ENCODE measurements around the gene OPCML.

The OPCML gene

DNA sequence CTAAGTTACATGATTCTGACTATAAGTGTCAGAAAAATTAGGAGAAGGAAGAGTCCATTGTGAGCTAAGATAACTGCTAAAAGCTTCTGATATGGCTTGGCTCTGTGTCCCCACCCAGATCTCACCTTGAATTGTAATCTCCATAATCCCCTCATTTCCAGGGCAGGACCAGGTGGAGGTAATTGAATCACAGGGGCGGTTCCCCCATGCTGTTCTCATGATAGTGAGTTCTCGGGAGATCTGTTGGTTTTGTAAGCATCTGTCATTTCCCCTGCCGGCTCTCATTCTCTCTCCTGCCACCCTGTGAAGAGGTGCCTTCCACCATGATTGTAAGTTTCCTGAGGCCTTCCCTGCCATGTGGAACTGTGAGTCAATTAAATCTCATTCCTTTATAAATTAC is 230.2 kb downstream of the OPCML start:
- no peak for DNase-seq (ENCODE audit: low read depth, low spot score)

DNA sequence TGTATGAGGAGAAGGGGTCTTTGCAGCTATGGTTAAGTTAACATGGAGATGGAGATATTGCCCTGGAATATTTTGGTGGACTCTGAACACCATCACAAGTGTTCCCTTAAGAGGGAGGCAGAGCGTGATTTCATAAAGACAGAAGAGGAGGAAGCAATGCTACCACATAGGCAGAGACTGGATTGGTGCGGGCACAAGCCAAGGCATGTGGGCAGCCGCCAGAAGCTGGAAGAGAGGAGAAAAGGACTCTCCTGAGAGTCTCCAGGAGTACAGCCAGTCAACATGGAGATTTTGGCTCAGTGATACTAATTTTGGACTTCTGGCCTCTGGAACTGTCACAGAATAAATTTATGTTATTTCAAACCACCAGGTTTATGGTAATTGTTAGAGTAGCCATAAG is 231.6 kb downstream of the OPCML start:
- no peak for DNase-seq (ENCODE audit: low read depth, low spot score)

DNA sequence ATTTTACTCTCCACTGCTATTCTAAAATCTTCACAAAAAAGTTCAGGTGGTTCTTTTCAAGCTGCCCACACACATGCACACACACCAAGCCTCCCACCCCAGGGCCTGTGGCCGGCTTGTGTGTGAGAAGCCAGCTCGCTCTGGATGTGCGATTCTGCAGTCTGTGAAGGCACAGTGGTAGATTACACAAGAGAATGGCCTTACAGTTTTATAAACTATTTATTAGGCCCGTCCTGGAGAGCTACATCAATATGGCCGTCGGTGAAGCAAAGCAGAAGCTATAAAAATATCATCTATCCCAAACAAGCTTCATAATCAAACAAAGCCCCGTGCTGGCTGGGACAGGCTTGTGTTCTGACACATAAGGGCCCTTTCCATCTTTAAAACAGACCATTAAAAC is 240.5 kb downstream of the OPCML start:
- DNase-seq (ENCODE audit: low read depth, low spot score) = no peak

DNA sequence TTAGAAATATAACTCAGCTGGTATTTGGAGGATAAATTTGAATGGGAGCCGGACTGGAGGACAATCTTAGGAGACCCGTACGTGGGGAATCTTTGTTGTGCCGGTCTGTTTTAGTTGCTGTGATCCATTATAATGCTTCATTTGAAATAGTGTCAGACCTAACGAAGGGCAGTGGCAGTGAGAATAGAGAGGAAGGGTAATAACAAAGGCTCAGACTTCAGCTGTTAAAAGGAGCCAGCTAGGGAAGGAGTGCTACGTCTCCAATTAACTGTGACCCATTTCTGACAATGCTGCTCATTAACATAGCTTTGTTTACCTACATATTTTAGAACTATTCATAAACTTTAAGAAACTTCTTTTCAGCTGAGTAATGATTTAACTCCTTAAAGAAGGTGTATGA is 246.9 kb downstream of the OPCML start:
- DNase-seq (ENCODE audit: low read depth, low spot score) = no peak

DNA sequence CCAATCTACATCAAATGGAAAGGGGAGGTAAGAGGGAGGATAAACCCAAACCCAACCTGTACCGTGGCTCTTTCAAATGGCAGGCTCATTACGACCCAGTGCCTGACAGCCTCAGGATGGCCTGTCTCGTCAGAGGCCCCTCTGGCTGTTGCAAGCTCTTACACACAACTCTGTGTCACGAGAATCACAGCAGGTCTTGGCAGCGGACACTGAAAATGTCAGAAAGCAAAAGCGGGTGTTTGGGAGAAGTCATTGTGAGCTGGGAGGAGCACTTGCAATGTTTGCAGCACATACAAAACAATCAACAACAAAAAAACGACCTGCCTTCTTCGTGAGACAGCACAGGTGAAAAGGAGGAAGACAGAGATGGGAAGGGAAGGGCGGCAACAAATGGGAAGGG is 248.1 kb downstream of the OPCML start:
- DNase-seq (ENCODE audit: low read depth, low spot score) = no peak

DNA sequence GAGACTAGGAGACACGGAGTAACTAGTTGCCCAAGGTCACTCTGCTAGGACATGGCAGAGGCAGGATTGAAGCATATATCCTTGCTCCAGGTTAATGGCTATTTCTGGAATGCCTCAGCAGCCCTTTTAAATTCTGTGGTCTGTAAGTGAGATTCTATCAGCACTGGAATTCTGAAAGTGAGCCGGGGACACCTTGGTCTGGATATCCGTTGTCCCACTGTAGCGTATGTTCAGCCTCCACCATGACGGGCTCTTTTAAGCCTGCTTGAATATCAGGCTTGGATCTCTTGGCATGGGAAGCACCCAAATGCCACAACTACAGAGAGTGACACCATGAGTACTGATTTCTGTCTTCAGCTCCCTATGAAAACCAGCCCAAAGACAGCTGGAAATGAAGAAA is 254.4 kb downstream of the OPCML start:
- DNase-seq (ENCODE audit: low read depth, low spot score) = no peak

DNA sequence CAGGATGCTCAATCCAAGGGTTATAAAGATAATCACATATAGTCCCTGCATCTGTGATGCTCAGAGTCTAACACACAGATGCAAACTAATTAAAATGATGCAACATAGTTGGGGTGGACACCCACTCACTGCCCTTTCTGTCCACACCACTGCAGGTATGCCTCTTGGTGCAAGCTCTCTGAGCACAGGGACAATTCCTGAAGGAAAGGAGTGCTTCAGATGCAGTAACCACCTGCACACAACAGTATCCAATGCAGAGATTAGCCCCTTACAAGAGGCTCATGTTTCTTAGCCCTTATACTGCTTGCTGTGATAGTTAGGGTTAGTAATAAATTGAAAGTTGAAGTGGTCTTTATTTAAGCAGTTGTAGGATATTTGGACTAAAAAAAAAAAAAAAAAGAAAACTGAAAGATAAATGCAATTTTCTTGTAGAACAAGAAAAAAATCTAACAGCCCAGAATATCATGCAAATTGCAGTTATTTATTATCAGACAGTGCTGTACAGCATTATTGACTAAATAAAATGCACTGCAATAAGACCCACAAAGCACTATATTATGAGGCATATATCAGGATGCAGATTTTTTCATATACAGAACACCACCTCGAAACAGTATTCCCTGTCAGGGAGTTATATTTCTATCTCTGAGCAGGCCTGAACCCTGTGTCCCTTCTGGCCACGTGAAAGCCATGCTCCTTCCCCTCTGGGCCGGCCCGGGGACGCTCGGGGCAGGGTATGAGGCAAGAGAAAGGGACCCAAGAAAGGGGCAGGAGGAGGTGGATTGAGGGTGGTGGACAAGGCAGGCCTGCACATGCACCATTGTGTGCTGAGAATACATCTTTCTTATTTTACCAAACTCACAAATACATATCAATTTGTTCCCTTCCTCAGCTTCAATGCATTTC is 260.2 kb downstream of the OPCML start:
- DNase-seq (ENCODE audit: low read depth, low spot score) = no peak

DNA sequence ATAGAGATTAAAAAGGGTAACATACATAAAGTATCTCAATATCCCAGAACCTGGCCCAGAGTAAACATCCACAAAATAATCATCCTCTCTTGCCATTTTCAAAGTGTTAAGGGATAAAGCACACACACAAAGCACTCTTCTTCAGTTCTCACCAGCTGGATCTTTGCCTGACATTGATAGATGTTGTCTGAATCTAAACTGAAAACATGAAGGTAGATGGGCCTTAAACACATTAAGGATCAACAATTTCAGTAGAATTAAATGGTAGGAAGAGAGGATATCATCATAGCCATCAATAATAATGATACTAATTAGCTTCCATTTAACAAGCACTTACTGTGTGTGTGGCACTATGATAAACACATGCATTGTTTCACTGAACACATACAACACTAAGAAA is 261.1 kb downstream of the OPCML start:
- DNase-seq (ENCODE audit: low read depth, low spot score) = no peak

DNA sequence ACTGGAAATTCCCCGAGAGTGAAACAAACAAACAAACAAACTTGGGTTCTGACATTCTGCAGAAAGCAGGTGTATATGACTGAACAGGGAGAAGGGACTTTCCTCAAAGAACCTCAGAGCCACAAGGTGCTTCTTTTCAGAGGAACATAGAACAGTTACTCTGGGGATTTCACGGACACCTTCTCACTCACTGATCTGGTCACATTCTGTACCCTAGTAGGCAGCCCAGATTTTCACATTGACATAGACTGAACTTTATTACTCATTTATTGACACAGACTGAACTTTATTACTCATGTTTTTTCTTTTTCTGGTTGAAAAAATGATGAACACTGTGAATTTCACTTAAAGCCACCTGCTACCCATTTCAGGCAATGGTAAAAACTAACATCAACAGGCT is 263.0 kb downstream of the OPCML start:
- DNase-seq (ENCODE audit: low read depth, low spot score) = no peak

DNA sequence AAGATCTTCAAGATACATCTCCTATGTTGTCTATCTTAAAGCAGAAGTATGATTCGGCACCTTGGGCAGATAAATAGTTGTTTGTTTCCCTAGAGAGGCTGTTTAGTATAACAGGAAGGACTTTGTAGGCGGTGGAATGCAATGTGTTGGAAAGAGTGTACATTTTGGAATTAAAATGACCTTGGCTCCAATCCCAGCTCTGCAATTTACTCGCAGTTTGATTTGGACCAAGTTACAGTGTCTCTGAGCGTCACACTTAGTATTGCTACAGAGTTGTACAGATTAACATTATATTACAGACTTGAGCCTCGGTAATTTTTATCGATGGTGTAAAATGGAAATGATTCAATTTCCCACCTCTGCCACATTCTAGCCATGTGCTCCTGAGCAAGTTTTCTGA is 265.3 kb downstream of the OPCML start:
- no peak for DNase-seq (ENCODE audit: low read depth, low spot score)

DNA sequence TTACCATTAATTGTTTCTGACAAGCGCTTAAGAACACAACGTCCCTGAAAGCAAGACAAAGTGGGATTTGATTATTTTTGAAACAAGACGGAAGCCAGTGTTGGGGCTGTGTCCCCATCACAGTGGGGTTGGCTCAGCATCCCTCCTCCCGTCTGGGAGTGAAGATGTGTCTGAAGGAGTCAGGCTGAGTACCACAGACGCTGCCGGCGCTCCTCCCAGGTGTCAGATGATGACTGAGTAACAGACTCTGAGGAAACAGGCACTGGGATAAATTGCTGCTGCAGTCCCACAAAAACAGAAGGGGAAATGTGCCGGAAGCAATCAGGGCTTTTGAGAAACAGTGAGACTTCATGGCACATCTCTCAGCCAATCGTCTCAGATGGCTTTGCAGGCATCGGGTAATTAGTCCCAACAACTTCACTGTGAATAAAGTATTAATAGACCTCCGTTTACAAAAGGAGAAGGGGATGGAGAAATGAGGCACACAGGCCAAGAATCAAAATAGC is 266.7 kb downstream of the OPCML start:
- DNase-seq (ENCODE audit: low read depth, low spot score) = no peak

DNA sequence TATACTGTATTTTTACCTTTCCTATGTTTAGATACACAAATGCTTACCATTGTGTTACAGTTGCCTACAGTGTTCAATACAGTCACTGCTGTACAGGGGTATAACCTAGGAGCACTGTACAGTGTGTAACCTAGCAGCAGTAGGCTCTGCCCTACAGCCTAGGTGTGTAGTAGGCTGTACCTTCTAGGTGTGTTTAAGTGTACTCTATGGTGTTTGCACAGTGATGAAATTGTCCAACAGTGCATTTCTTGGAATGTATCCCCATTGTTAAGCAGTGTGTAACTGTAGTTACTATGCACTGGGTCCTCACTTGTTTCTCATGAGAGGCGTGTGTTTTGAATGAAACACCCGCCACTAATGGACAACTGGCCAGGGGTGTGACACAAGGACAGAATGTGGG is 269.0 kb downstream of the OPCML start:
- no peak for DNase-seq (ENCODE audit: low read depth, low spot score)

DNA sequence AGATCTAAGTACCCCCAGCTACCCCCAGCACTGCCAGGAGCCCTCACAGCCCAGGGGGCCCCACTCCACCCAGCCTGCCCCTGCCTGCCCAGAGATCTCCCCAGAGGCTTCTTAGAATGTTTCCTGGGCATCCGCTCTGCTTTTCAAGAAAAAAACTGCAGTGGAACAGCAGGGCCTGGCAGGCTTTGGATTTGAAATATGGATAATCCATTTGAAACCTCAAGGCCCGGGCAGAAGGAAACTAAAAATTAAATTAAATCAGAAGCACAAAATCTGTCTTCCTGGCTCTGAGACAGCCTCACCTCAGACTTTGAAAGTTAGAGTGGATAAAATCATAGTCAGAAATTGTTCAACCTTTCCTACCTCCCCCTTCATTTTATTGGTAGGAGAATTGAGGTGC is 273.6 kb downstream of the OPCML start:
- no peak for DNase-seq (ENCODE audit: low read depth, low spot score)

DNA sequence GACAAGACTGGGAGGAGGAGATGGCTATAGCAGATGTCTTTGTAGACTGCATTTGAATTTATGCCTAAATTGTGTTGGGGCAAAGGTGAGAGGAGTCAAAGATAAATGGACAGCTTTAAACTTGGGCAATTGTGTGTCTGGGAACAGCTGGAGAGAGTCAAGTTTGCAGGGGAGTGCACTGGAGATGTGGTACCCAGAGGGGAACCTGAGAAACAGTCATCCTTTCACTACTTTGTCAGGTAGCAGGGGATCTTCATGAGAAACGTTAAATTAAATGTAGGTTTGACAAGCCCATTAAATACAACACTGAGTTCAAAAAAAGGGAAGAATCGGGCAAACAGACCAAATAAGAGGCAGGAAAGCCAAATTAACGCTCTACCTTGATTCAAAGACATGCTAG is 277.7 kb downstream of the OPCML start:
- no peak for DNase-seq (ENCODE audit: low read depth, low spot score)

DNA sequence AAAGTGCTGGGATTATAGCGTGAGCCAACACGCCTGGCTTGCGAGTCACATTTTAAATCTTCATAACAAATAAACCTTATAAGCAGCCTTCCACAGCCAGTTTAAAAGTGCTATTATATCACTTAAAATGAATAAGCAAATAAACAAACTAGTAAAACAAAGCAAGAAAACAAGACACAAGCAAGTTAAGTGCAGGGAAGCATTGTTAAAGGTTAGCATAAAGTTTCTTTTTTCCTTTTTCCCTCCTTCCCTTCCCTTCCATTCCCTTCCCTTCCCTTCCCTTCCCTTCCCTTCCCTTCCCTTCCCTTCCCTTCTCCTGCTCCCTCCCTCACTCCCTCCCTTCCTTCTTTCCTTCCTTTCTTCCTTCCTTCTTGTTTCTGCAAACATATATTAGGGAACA is 278.7 kb downstream of the OPCML start:
- DNase-seq (ENCODE audit: low read depth, low spot score) = no peak

DNA sequence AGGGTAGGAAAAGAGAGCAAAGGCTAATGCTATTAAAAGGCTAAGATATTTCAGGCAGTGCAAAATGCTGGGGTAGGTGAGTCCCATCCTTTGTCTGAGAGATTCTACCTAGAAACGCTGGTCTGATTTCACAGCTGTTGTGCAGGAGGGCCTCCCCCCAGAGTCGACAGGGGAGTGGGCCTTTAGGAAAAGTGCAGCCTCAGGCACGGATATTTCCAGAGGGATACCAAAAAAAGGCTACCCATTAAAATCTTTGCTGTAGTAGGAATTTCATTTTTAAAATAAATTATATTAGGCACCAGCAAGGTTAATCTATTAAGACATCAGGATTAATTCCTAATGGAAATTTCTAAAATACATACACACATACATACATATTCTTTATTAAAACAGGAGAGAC is 280.5 kb downstream of the OPCML start:
- no peak for DNase-seq (ENCODE audit: low read depth, low spot score)

DNA sequence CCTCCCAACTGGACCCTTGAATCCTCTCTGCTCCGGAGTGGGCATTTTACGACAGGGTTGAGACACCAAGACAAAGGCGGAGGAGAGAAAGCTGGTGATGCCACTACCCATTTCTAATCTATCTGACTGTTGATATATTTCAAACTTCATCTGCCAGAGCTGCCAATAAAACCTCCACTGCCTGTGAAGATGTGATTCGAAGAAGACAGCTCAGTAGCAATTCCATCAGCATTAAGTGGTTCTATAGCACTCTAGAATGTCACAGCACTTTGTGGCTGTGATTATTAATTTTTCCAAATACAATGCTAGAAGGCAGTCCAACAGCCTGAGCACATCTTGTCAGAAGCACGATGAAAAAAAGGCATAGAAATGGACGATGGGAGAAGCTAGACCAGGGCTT is 282.8 kb downstream of the OPCML start:
- no peak for DNase-seq (ENCODE audit: low read depth, low spot score)

DNA sequence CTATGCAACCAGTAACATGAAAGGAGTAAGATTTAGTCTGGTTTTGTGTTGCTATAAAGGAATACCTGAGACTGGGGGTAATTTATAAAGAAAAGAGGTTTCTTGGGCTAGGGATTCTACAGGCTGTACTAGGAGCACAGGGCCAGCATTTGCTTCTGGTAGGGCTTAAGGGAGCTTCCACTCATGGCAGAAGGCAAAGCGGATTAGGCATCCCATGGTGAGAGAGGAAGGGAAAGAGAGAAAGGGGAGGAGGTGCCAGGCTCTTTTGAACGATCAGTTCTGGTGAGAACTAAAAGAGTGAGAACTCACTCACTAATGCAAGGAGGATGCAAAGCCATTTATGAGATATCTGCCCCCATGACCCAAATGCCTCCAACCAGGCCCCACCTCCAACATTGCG is 283.2 kb downstream of the OPCML start:
- DNase-seq (ENCODE audit: low read depth, low spot score) = no peak

DNA sequence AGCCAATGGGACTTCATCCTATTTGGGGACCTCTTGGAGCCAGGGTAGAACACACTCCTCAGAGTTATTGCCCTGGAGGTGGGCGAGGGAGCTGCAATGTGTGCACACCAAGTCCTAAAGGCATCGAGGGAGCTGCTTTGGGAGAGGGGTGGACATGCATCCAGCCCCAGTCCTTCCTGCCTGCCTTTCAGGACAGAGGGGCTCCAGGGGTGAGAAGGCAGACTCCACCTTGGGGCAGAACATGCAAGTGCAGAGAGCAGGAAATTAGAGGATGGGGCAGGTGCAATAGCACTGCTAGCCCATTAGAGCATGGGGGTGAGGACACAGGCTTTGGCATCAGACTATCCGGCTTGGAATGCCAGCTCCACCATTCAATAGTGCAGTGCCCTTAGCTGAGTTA is 288.5 kb downstream of the OPCML start:
- DNase-seq (ENCODE audit: low read depth, low spot score) = no peak

DNA sequence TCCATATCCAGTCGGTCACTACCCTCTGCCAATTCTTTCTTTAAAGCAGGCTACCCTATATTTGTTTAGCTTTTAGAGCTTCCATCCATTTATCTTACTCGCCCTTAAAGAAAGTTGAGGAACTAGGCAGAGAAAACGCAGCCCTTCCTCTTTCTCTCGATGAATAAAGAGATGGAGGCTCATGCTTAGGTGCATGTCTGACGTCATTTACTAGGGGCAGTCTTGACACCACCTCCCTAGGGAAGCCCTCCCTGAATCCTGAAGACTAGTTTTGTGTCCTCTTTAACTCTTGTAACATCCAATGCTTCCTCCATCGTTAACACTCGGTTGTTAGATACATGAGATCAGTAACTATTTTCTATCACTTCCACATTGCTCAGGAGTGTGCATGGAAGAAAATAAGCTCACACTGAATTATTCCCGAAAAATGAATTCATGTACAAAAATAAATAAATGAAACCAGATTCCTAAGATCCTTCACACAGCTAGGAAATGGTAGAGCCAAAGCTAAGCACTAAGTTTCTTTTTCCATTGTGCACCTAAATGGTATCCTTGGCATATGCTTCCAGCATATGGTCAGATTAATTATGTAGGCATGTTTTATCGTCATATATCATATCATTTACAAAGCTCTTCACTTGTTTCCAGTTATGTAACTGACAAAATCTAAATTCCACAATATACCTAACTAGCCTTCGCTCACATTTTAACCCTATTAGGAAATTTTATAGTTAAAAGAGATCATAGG is 291.2 kb downstream of the OPCML start:
- DNase-seq (ENCODE audit: low read depth, low spot score) = no peak

DNA sequence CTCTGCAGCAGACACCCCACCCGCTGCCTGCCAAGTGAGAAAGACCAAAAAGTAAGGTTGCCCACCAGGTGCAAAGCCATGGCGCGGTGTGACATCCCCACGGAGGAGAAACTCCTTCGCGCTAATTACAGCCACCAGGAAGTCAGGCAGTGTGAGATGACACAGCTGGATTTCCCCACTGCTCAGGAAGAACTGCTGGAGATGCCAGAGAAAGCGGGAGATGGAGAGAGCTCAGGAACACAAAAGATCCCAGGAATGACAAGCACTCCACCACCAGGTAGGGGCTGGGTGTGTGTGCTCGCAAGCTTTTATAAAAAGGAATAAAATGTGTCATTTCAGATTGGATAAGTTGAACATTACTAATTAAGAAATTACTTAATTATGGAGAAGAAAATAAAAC is 292.7 kb downstream of the OPCML start:
- DNase-seq (ENCODE audit: low read depth, low spot score) = no peak

DNA sequence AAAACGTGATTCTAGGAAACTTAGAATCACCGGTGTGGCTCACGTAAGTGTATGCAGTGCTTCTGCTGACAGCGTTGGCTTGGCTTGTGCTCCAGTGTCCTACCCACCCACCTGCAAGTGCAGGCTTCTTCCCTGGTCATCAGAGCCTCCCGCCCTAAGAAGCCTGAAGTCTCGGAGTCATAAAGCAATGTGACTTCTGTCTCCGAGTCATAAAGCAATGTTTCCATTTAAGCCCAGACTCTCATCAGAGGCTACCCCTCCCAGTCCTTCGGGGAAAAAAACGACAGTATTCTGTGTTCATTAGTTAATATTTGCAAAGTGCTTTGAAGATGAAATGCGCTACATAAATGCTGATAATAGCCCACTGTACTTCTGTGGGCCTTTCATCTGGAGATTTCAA is 293.8 kb downstream of the OPCML start:
- no peak for DNase-seq (ENCODE audit: low read depth, low spot score)

DNA sequence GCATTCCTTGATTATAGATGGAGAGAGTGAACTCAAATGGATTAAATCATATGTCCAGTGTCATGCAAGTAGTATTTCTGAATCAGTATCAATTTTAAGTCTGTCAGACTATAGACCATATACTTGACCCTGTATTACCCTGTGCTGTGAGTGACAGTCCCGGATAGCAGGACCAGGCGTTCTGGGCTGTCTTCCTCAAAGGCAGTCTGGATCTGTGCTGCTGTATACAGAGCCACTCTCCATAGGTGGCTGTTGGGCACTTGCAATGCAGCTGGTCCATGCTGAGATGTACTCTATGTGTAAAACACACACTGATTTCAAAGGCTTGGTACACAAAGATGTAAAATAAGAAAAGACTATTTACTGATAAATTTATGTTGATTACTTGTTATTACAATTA is 294.3 kb downstream of the OPCML start:
- DNase-seq (ENCODE audit: low read depth, low spot score) = no peak
